HepG2 (cell line): Measurements from ENCODE around the gene TTLL13.

ENCODE experiments used
- CBX5 ChIP-seq: sonication (generic); formaldehyde crosslinking; IDR thresholded peaks from 2 replicates; pipeline ENCODE4 v1.4.0; 2020; ENCODE audit warnings: missing genetic modification reagents, borderline replicate concordance
- CEBPG ChIP-seq: IDR thresholded peaks from 2 replicates; pipeline ENCODE4 v1.6.1; 2016
- EED ChIP-seq: sonication (generic); formaldehyde crosslinking; IDR thresholded peaks from 2 replicates; pipeline ENCODE4 v1.5.0; 2020; ENCODE audit warnings: mild to moderate bottlenecking, missing genetic modification reagents
- FOXM1 ChIP-seq: sonication (generic); formaldehyde crosslinking; IDR thresholded peaks from 2 replicates; pipeline ENCODE4 v1.5.0; 2020; ENCODE audit warnings: missing genetic modification reagents
- MAFG ChIP-seq: sonication (generic); formaldehyde crosslinking; IDR thresholded peaks from 2 replicates; pipeline ENCODE4 v1.5.1; 2020; ENCODE audit warnings: mild to moderate bottlenecking, missing genetic modification reagents
- NFYB ChIP-seq: sonication (generic); formaldehyde crosslinking; IDR thresholded peaks from 2 replicates; pipeline ENCODE4 v1.4.0; 2020; ENCODE audit warnings: missing genetic modification reagents
- POLR2A ChIP-seq, 2 experiments: IDR thresholded peaks; 2 replicates each; pipeline ENCODE4 v1.6.1; 2011; ENCODE audit warnings: low read depth in 2 of 2, low read length in 2 of 2, mild to moderate bottlenecking in 1 of 2, moderate library complexity in 1 of 2; ENCODE audit not compliant: insufficient read depth in 1 of 2
- TOE1 ChIP-seq: sonication (generic); formaldehyde crosslinking; IDR thresholded peaks from 2 replicates; pipeline ENCODE4 v1.4.0; 2020; ENCODE audit warnings: mild to moderate bottlenecking, missing genetic modification reagents
- ZBTB34 ChIP-seq: sonication (generic); formaldehyde crosslinking; IDR thresholded peaks from 2 replicates; pipeline ENCODE4 v1.8.0; 2022; ENCODE audit warnings: mild to moderate bottlenecking, missing genetic modification reagents
- ZMAT3 ChIP-seq: sonication (generic); formaldehyde crosslinking; conservative IDR thresholded peaks from 2 replicates; pipeline ENCODE4 v1.7.0; 2021; ENCODE audit warnings: missing genetic modification reagents
- ZNF274 ChIP-seq: sonication (generic); formaldehyde crosslinking; IDR thresholded peaks from 2 replicates; pipeline ENCODE4 v1.5.1; 2020; ENCODE audit warnings: mild to moderate bottlenecking, missing genetic modification reagents
- TF ChIP-seq, protein P1 (sequence below): sonication (generic); formaldehyde crosslinking; IDR thresholded peaks from 2 replicates; pipeline ENCODE4 v1.5.0; 2020; ENCODE audit warnings: mild to moderate bottlenecking, missing genetic modification reagents, moderate library complexity
- TF ChIP-seq, protein P2 (sequence below): sonication (generic); formaldehyde crosslinking; IDR thresholded peaks from 2 replicates; pipeline ENCODE4 v1.8.1; 2022; ENCODE audit warnings: mild to moderate bottlenecking, missing genetic modification reagents

GRCh38 chr15:90295270-90295648, 45.9 kb downstream of the TTLL13 start:
- TF ChIP-seq ZNF274 (no peak), NFYB (no peak), EED (CRISPR knock-in tag) (no peak), POLR2A (IDR thresholded peaks at IDR 0.05; ENCODE audit: insufficient read depth in 1 of 2, low read depth in 2 of 2, low read length in 2 of 2) (no peak), ZBTB34 (CRISPR knock-in tag) (no peak), CEBPG (CRISPR knock-in tag) (no peak), CBX5 (CRISPR knock-in tag) (no peak), FOXM1 (CRISPR knock-in tag) (no peak), TOE1 (CRISPR knock-in tag) (no peak), MAFG (no peak), ZMAT3 (CRISPR knock-in tag) (no peak)
- TF ChIP-seq, protein P1, sequence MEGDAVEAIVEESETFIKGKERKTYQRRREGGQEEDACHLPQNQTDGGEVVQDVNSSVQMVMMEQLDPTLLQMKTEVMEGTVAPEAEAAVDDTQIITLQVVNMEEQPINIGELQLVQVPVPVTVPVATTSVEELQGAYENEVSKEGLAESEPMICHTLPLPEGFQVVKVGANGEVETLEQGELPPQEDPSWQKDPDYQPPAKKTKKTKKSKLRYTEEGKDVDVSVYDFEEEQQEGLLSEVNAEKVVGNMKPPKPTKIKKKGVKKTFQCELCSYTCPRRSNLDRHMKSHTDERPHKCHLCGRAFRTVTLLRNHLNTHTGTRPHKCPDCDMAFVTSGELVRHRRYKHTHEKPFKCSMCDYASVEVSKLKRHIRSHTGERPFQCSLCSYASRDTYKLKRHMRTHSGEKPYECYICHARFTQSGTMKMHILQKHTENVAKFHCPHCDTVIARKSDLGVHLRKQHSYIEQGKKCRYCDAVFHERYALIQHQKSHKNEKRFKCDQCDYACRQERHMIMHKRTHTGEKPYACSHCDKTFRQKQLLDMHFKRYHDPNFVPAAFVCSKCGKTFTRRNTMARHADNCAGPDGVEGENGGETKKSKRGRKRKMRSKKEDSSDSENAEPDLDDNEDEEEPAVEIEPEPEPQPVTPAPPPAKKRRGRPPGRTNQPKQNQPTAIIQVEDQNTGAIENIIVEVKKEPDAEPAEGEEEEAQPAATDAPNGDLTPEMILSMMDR (CRISPR knock-in tag): no peak
- TF ChIP-seq, protein P2, sequence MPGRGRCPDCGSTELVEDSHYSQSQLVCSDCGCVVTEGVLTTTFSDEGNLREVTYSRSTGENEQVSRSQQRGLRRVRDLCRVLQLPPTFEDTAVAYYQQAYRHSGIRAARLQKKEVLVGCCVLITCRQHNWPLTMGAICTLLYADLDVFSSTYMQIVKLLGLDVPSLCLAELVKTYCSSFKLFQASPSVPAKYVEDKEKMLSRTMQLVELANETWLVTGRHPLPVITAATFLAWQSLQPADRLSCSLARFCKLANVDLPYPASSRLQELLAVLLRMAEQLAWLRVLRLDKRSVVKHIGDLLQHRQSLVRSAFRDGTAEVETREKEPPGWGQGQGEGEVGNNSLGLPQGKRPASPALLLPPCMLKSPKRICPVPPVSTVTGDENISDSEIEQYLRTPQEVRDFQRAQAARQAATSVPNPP (CRISPR knock-in tag): no peak
